SK-N-SH (cell line): Measurements from ENCODE around the gene PPP6C. TPM values are rescaled to one million over a fixed set of nuclear protein-coding genes. Genes with fewer than 3 reads are reported as not detected.

ENCODE experiments used
- CHD2 ChIP-seq: fragments of 150-350 bp; IDR thresholded peaks from 2 replicates; pipeline ENCODE4 v1.6.1; 2018; ENCODE audit warnings: low read length; ENCODE audit not compliant: partially characterized antibody
- CTCF ChIP-seq: fragments of 200-600 bp; sonication (generic); IDR thresholded peaks from 2 replicates; pipeline ENCODE4 v1.6.1; 2017; ENCODE audit warnings: antibody characterized with exemption, mild to moderate bottlenecking, moderate library complexity
- ELF1 ChIP-seq: IDR thresholded peaks from 2 replicates; pipeline ENCODE4 v1.4.0; 2012
- EZH2phosphoT487 ChIP-seq: fragments of 200-600 bp; sonication (generic); IDR thresholded peaks from 2 replicates; pipeline ENCODE4 v1.6.1; 2017; ENCODE audit warnings: low read depth, mixed run types, mild to moderate bottlenecking, antibody characterized with exemption, moderate library complexity, borderline replicate concordance
- FOSL2 ChIP-seq: IDR thresholded peaks from 2 replicates; pipeline ENCODE4 v1.4.0; 2012; ENCODE audit warnings: low read depth, mild to moderate bottlenecking, moderate library complexity, borderline replicate concordance
- FOXJ3 ChIP-seq: sonication (generic); formaldehyde crosslinking; IDR thresholded peaks from 2 replicates; pipeline ENCODE4 v1.5.1; 2020; ENCODE audit warnings: mild to moderate bottlenecking, missing genetic modification reagents
- FOXM1 ChIP-seq: IDR thresholded peaks from 2 replicates; pipeline ENCODE4 v1.4.0; 2012; ENCODE audit warnings: low read depth, mild to moderate bottlenecking
- GATA2 ChIP-seq: sonication (generic); formaldehyde crosslinking; IDR thresholded peaks from 2 replicates; pipeline ENCODE4 v1.5.0; 2020; ENCODE audit warnings: mild to moderate bottlenecking, missing genetic modification reagents
- IRF3 ChIP-seq: fragments of 150-350 bp; IDR thresholded peaks from 2 replicates; pipeline ENCODE4 v1.6.1; 2016; ENCODE audit warnings: mild to moderate bottlenecking, low read depth, low read length
- NFIC ChIP-seq: IDR thresholded peaks from 2 replicates; pipeline ENCODE4 v1.4.0; 2012; ENCODE audit warnings: borderline replicate concordance
- NRF1 ChIP-seq: IDR thresholded peaks from 2 replicates; pipeline ENCODE4 v1.6.1; 2012; ENCODE audit warnings: low read depth, mild to moderate bottlenecking, low read length
- POLR2AphosphoS5 ChIP-seq: IDR thresholded peaks from 2 replicates; pipeline ENCODE4 v1.6.1; 2012; ENCODE audit warnings: low read depth, low read length
- REST ChIP-seq: IDR thresholded peaks from 2 replicates; pipeline ENCODE4 v1.6.1; 2012; ENCODE audit warnings: mild to moderate bottlenecking, low read depth, low read length, moderate library complexity
- RFX5 ChIP-seq: IDR thresholded peaks from 2 replicates; pipeline ENCODE4 v1.6.1; 2012; ENCODE audit warnings: mild to moderate bottlenecking, improper control_type of control experiment, low read length
- RXRA ChIP-seq: IDR thresholded peaks from 2 replicates; pipeline ENCODE4 v1.4.0; 2012; ENCODE audit warnings: low read depth, mild to moderate bottlenecking, borderline replicate concordance
- SIN3A ChIP-seq: IDR thresholded peaks from 2 replicates; pipeline ENCODE4 v1.6.1; 2012; ENCODE audit warnings: low read depth, mild to moderate bottlenecking, low read length, moderate library complexity, borderline replicate concordance
- TEAD4 ChIP-seq: IDR thresholded peaks from 2 replicates; pipeline ENCODE4 v1.4.0; 2012; ENCODE audit warnings: mild to moderate bottlenecking, borderline replicate concordance; ENCODE audit not compliant: insufficient read depth
- USF1 ChIP-seq: IDR thresholded peaks from 2 replicates; pipeline ENCODE4 v1.4.0; 2012; ENCODE audit warnings: low read depth, borderline replicate concordance
- ZBTB33 ChIP-seq: IDR thresholded peaks from 2 replicates; pipeline ENCODE4 v1.4.0; 2012; ENCODE audit warnings: low read depth, borderline replicate concordance
- polyA plus RNA-seq, 3 experiments: library from polyadenylated mRNA; depleted of rRNA; stranded (reverse); fragments of >200 nt; gene quantifications; 2 replicates each; pipeline ENCODE4 v1.2.3, GENCODE V29; 2012

The PPP6C gene
- polyA plus RNA-seq, 1 of the 3 experiments (the other 2 are of a cell fraction) = 14.8 TPM

- TF ChIP-seq USF1 (peak; percentile 72), POLR2AphosphoS5 (peak; percentile 75), NRF1 (no peak), NFIC (peak; percentile 95), FOXM1 (no peak), RXRA (no peak), FOSL2 (peak; percentile 63; the same call in 1 of the 2 replicates), ELF1 (0 out of 2 replicates have a peak, but pooled peaks have one; percentile 32), EZH2phosphoT487 (no peak), TEAD4 (no peak), GATA2 (CRISPR knock-in tag) (no peak), ZBTB33 (no peak), IRF3 (no peak), CHD2 (no peak), CTCF (no peak), SIN3A (peak; percentile 74; the same call in 1 of the 2 replicates), RFX5 (no peak), FOXJ3 (CRISPR knock-in tag) (no peak), REST (no peak)
Measured at GRCh38 chr9:125126019-125126746, 63.4 kb downstream of the PPP6C start (continued).
